Measurements from ENCODE around the gene PINK1. TPM values are rescaled to one million over a fixed set of nuclear protein-coding genes. Genes with fewer than 3 reads are reported as not detected.

The PINK1 gene
- total RNA-seq, 1 experiment from 2014 or later: 17.0 TPM

DNA sequence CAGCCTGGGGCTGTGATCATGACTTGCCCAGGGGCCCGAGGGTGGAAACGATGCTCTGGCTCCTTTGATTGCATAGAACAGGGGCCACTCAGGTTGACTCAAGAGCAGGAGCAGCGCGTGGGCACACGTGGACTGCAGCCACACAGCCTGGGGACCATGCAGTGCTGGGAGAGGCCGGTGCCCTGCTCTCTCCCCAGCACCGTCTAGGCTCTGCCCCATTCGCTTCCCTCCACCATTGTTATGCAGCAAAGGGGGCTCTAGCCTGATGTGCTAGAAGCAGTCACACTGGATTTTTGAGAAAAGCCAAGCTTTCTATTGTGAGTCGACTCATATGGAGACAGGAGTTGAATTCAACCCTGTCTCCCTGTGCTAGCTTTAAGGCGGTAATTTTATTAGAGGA, 8.7 kb downstream of the PINK1 start:
- Histone ChIP-seq H4K91ac (ENCODE audit: insufficient read length, low read depth, low read length) (no peak overlapping the region), H2BK120ac (ENCODE audit: low read depth, low read length, poor library complexity, severe bottlenecking) (no peak overlapping the region), H2BK12ac (ENCODE audit: insufficient read length, low read depth, low read length) (no peak overlapping the region), H3K79me2 (ENCODE audit: insufficient read depth, low read length) (no peaks in the 10 kb centered on the region), H2AFZ (ENCODE audit: low read length) (no peak overlapping the region), H4K20me1 (ENCODE audit: control insufficient read depth, insufficient read depth, insufficient read length) (no peaks in the 10 kb centered on the region), H3K14ac (ENCODE audit: insufficient read depth, low read length) (no peak overlapping the region), H3K79me1 (ENCODE audit: insufficient read depth, low read depth, low read length, poor library complexity, severe bottlenecking) (no peaks in the 10 kb centered on the region), H2BK5ac (ENCODE audit: insufficient read length, low read length) (no peak overlapping the region), H3K9ac (ENCODE audit: extremely low read depth, insufficient read length, low read length) (no peak overlapping the region), H3K27me3 (ENCODE audit: insufficient read depth, low read length) (no peaks in the 10 kb centered on the region), H3K4ac (ENCODE audit: low read depth, low read length) (no peak overlapping the region), H3K23ac (ENCODE audit: insufficient read length, low read depth, low read length) (no peak overlapping the region), H3K27ac (ENCODE audit: insufficient read length, low read depth, low read length) (no peak overlapping the region), H2BK20ac (ENCODE audit: low read depth, low read length, poor library complexity, severe bottlenecking) (no peak overlapping the region), H3K23me2 (ENCODE audit: insufficient read length, low read depth, low read length, poor library complexity, severe bottlenecking) (no peaks in the 10 kb centered on the region), H3K56ac (ENCODE audit: insufficient read length, low read depth, low read length) (no peak overlapping the region), H3K4me2 (ENCODE audit: insufficient read depth, insufficient read length, low read length) (peak overlapping the region; percentile 11), H3K4me1 (ENCODE audit: insufficient read depth, low read length) (no peaks in the 10 kb centered on the region), H2AK5ac (ENCODE audit: insufficient read length, low read length) (no peak overlapping the region), H2BK15ac (ENCODE audit: low read depth, low read length) (no peak overlapping the region), H4K5ac (ENCODE audit: insufficient read length, low read depth, low read length) (no peak overlapping the region), H3K9me3 (ENCODE audit: control insufficient read depth, low read depth, low read length) (no peaks in the 10 kb centered on the region), H3T11ph (ENCODE audit: low read length) (no peak overlapping the region), H3K18ac (ENCODE audit: insufficient read length, low read depth, low read length) (no peak overlapping the region), H4K8ac (replicated peaks; ENCODE audit: insufficient read length, low read depth, low read length) (no peak overlapping the region)
- no peak for DNase-seq
- TF ChIP-seq, protein P1, sequence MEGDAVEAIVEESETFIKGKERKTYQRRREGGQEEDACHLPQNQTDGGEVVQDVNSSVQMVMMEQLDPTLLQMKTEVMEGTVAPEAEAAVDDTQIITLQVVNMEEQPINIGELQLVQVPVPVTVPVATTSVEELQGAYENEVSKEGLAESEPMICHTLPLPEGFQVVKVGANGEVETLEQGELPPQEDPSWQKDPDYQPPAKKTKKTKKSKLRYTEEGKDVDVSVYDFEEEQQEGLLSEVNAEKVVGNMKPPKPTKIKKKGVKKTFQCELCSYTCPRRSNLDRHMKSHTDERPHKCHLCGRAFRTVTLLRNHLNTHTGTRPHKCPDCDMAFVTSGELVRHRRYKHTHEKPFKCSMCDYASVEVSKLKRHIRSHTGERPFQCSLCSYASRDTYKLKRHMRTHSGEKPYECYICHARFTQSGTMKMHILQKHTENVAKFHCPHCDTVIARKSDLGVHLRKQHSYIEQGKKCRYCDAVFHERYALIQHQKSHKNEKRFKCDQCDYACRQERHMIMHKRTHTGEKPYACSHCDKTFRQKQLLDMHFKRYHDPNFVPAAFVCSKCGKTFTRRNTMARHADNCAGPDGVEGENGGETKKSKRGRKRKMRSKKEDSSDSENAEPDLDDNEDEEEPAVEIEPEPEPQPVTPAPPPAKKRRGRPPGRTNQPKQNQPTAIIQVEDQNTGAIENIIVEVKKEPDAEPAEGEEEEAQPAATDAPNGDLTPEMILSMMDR (conservative IDR thresholded peaks at IDR 0.05): no peak
- Mint-ChIP-seq H3K36me3 (ENCODE audit: insufficient read depth in 1 of 3, low read depth in 3 of 3) (peaks cover 0 to 11% (median 10%) of the 10 kb centered on the region in 3 experiments; a peak in 4 of 7 replicates), H3K4me3 (no peak overlapping the region), H3K4me1 (peaks cover 11 to 15% of the 10 kb centered on the region in 2 experiments), H3K27me3 (ENCODE audit: low read depth) (no peaks in the 10 kb centered on the region), H3K9me3 (no peaks in the 10 kb centered on the region; a peak in 1 of 5 replicates), H3K27ac (peak overlapping the region in 1 of 3 experiments; percentile 45; a peak in 1 of 7 replicates)
- no CpG with 5 or more reads among the region's 10 CpGs for WGBS (ENCODE audit: extremely low coverage, insufficient read length, low lambda C conversion rate)
